ENCODE measurements around the gene PDIA2.
"Not testable (repeated sequence)": the region's sequence is repeated elsewhere in the genome, so short reads cannot be mapped to it uniquely, and the experiment has no call there.

The PDIA2 gene

GRCh38 chr16:253833-254232, 29.1 kb upstream of the PDIA2 start:
- TF ChIP-seq CTCF (IDR thresholded peaks at IDR 0.05) = no peak
- Histone ChIP-seq H3K4me3 (ENCODE audit: low read depth in 1 of 2, low read length in 1 of 2) (no peak overlapping the region), H3K27ac (peak overlapping the region; percentile 25), H3K9me3 (no peaks in the 10 kb centered on the region), H3K36me3 (no peaks in the 10 kb centered on the region), H3K4me1 (ENCODE audit: control insufficient read depth in 1 of 2, insufficient read depth in 1 of 2, low read depth in 1 of 2, low read length in 1 of 2) (peaks cover 20 to 23% of the 10 kb centered on the region in 2 experiments), H3K27me3 (no peaks in the 10 kb centered on the region)

- Histone ChIP-seq H3K36me3 (peaks cover 2% of the 10 kb centered on the region), H3K27me3 (no peaks in the 10 kb centered on the region), H3K4me3 (ENCODE audit: low read depth in 1 of 2, low read length in 1 of 2) (no peak overlapping the region), H3K4me1 (ENCODE audit: control insufficient read depth in 1 of 2, insufficient read depth in 1 of 2, low read depth in 1 of 2, low read length in 1 of 2) (peaks cover 20 to 23% of the 10 kb centered on the region in 2 experiments), H3K9me3 (no peaks in the 10 kb centered on the region), H3K27ac (no peak overlapping the region)
- TF ChIP-seq CTCF (IDR thresholded peaks at IDR 0.05) = no peak
Observed at GRCh38 chr16:254461-254860, 28.5 kb upstream of the PDIA2 start.

GRCh38 chr16:255183-255582, 27.8 kb upstream of the PDIA2 start:
- Histone ChIP-seq H3K36me3 (peaks cover 9% of the 10 kb centered on the region), H3K27me3 (no peaks in the 10 kb centered on the region), H3K4me1 (ENCODE audit: control insufficient read depth in 1 of 2, insufficient read depth in 1 of 2, low read depth in 1 of 2, low read length in 1 of 2) (peaks cover 20 to 23% of the 10 kb centered on the region in 2 experiments), H3K4me3 (ENCODE audit: low read depth in 1 of 2, low read length in 1 of 2) (no peak overlapping the region), H3K9me3 (no peaks in the 10 kb centered on the region), H3K27ac (no peak overlapping the region)
- no peak for TF ChIP-seq CTCF (IDR thresholded peaks at IDR 0.05)

- H3K27ac ChIP-seq; H3K27me3 ChIP-seq; H3K9me3 ChIP-seq; H3K4me1 ChIP-seq (ENCODE audit: control insufficient read depth in 1 of 2, insufficient read depth in 1 of 2, low read depth in 1 of 2, low read length in 1 of 2); H3K4me3 ChIP-seq (ENCODE audit: low read depth in 1 of 2, low read length in 1 of 2): not testable (repeated sequence)
- H3K36me3 ChIP-seq = peaks cover 38% of the 10 kb centered on the region
Observed at GRCh38 chr16:258091-258490, 24.9 kb upstream of the PDIA2 start.

- no peak overlapping the region for H3K4me3 ChIP-seq (ENCODE audit: low read depth in 1 of 2, low read length in 1 of 2)
- no peaks in the 10 kb centered on the region for H3K4me1 ChIP-seq (ENCODE audit: control insufficient read depth in 1 of 2, insufficient read depth in 1 of 2, low read depth in 1 of 2, low read length in 1 of 2)
- H3K27ac ChIP-seq = no peak overlapping the region
- no peaks in the 10 kb centered on the region for H3K9me3 ChIP-seq
- H3K27me3 ChIP-seq = no peaks in the 10 kb centered on the region
- peaks cover 50% of the 10 kb centered on the region for H3K36me3 ChIP-seq
- no peak for TF ChIP-seq CTCF (IDR thresholded peaks at IDR 0.05)
Observed at GRCh38 chr16:259226-259625, 23.7 kb upstream of the PDIA2 start.

GRCh38 chr16:259814-260253, 23.1 kb upstream of the PDIA2 start:
- H3K4me3 ChIP-seq (ENCODE audit: low read depth in 1 of 2, low read length in 1 of 2) = no peak overlapping the region
- H3K36me3 ChIP-seq = peaks cover 56% of the 10 kb centered on the region
- H3K27ac ChIP-seq = no peak overlapping the region
- H3K9me3 ChIP-seq = no peaks in the 10 kb centered on the region
- no peaks in the 10 kb centered on the region for H3K27me3 ChIP-seq
- H3K4me1 ChIP-seq (ENCODE audit: control insufficient read depth in 1 of 2, insufficient read depth in 1 of 2, low read depth in 1 of 2, low read length in 1 of 2) = no peaks in the 10 kb centered on the region
- no peak for TF ChIP-seq CTCF (IDR thresholded peaks at IDR 0.05)

Measured in neutrophil (primary cell).